HG03280 (cell line): ENCODE measurements around the gene KCNH4.
"Not testable (repeated sequence)": the region's sequence is repeated elsewhere in the genome, so short reads cannot be mapped to it uniquely, and the experiment has no call there.

Experiments
- ATAC-seq: cut with Tn5 transposase; IDR thresholded peaks from one replicate; pipeline ENCODE4 v1.9.1; 2021; ENCODE audit warnings: mild to moderate bottlenecking, moderate library complexity; ENCODE audit not compliant: unreplicated experiment

KCNH4 gene

GRCh38 chr17:42179911-42180410 is 981 bp downstream of the KCNH4 start:
- ATAC-seq, result no peak

- ATAC-seq, result no peak
These were observed 1.6 kb downstream of the KCNH4 start for GRCh38 chr17:42179335-42179734.

- no peak for ATAC-seq
These were observed 2.1 kb downstream of the KCNH4 start for GRCh38 chr17:42178817-42179216.

GRCh38 chr17:42177684-42178083 is 3.3 kb downstream of the KCNH4 start:
- no peak for ATAC-seq

GRCh38 chr17:42174126-42174783 is 6.7 kb downstream of the KCNH4 start:
- ATAC-seq, result no peak

GRCh38 chr17:42171831-42172230 is 9.1 kb downstream of the KCNH4 start:
- ATAC-seq, result no peak

GRCh38 chr17:42169351-42169750 is 11.6 kb downstream of the KCNH4 start:
- no peak for ATAC-seq

- ATAC-seq, result no peak
These were observed 13.1 kb downstream of the KCNH4 start for GRCh38 chr17:42167807-42168206.

- no peak for ATAC-seq
These were observed 14.7 kb downstream of the KCNH4 start for GRCh38 chr17:42166196-42166763.

- ATAC-seq, result no peak
These were observed 15.2 kb downstream of the KCNH4 start for GRCh38 chr17:42165751-42166150.

- no peak for ATAC-seq
These were observed 17.1 kb downstream of the KCNH4 start for GRCh38 chr17:42163696-42164407.

GRCh38 chr17:42163113-42163512 is 17.8 kb downstream of the KCNH4 start:
- no peak for ATAC-seq

GRCh38 chr17:42160531-42160910 is 20.4 kb downstream of the KCNH4 start:
- ATAC-seq, result no peak

- no peak for ATAC-seq
These were observed 21.0 kb downstream of the KCNH4 start for GRCh38 chr17:42159796-42160530.

- no peak for ATAC-seq
These were observed 25.3 kb downstream of the KCNH4 start for GRCh38 chr17:42155614-42156045.

- ATAC-seq, result no peak
These were observed 26.8 kb downstream of the KCNH4 start for GRCh38 chr17:42153919-42154742.

GRCh38 chr17:42146911-42147607 is 33.9 kb downstream of the KCNH4 start:
- no peak for ATAC-seq

- not testable (repeated sequence) for ATAC-seq
These were observed 37.8 kb downstream of the KCNH4 start for GRCh38 chr17:42143138-42143537.

GRCh38 chr17:42142371-42142896 is 38.5 kb downstream of the KCNH4 start:
- no peak for ATAC-seq

- ATAC-seq, result no peak
These were observed 39.6 kb downstream of the KCNH4 start for GRCh38 chr17:42141382-42141781.
